ENCODE measurements around the gene TEAD1. TPM values are rescaled to one million over a fixed set of nuclear protein-coding genes. Genes with fewer than 3 reads are reported as not detected.

TEAD1 gene
- total and polyA plus RNA-seq, 10 of the 15 experiments (the other 5 are each of a cell fraction or from before 2014, with no cell fraction given) = 0.01 to 0.59 (median 0.04) TPM; not detected in 6

DNA sequence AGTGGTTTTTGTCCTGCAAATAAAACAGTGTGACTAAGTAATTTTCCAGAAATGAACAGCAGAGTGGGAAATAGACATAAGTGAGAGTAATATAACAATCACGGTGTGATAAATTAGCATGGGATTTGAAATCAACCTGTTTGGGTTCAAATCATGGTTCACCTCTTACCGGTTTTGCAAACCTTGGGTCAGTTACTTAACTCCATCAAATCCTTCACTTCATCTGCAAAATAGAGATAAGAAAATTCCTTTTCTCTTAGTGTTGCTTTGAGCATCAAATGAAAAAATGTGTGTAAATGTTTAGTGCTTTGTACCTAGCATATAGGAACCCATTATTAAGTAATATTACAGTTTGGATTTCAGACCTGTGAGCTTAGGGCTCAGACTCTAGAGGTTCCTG, 152.2 kb downstream of the TEAD1 start:
- H3K79me2 ChIP-seq (ENCODE audit: control insufficient read depth, insufficient read depth, low read length) = no peaks in the 10 kb centered on the region
- RAD21 ChIA-PET (ENCODE audit: unreplicated experiment) = no interaction called here
- ATAC-seq = no peak

More for the DNA sequence above, 152.2 kb downstream of the TEAD1 start:
- ChIA-PET CTCF (no interaction called here), POLR2A (no interaction called here), SMC1A (ENCODE audit: uncharacterized antibody, unreplicated experiment) (no interaction called here)
- H3K36me3 ChIP-seq (ENCODE audit: control insufficient read depth in 2 of 2, insufficient read depth in 2 of 2, low read length in 1 of 2) = no peaks in the 10 kb centered on the region
- in situ Hi-C loops (cut with MboI) (no loop called here), intact Hi-C loops (cut with micrococcal nuclease; ENCODE audit: unreplicated experiment) (no loop called here)
- no peak for FAIRE-seq
- no peaks in the 10 kb centered on the region for H4K20me1 ChIP-seq (ENCODE audit: control insufficient read depth, insufficient read depth)
- H3K27ac ChIP-seq (ENCODE audit: control insufficient read depth, insufficient read depth) = no peak overlapping the region
- no peaks in the 10 kb centered on the region for H3K9me3 ChIP-seq (replicated peaks; ENCODE audit: control insufficient read depth, insufficient read depth, low read length)
- DNase-seq (ENCODE audit: low read depth, low spot score) = no peak
- TF ChIP-seq SMARCA5 (IDR thresholded peaks at IDR 0.05) (no peak), BRCA1 (IDR thresholded peaks at IDR 0.05; ENCODE audit: low read depth, low read length) (no peak), PML (IDR thresholded peaks at IDR 0.05; ENCODE audit: low read length) (no peak), RB1 (IDR thresholded peaks at IDR 0.05; ENCODE audit: borderline replicate concordance) (no peak), GATAD2B (conservative IDR thresholded peaks at IDR 0.05; ENCODE audit: low read depth) (no peak), MEF2B (IDR thresholded peaks at IDR 0.05; ENCODE audit: partially characterized antibody, poor library complexity, severe bottlenecking) (no peak), NFYA (IDR thresholded peaks at IDR 0.05; ENCODE audit: borderline replicate concordance, low read depth, low read length) (no peak), PAX5 (IDR thresholded peaks at IDR 0.05; ENCODE audit: borderline replicate concordance, low read depth, low read length) (no peak), LARP7 (IDR thresholded peaks at IDR 0.05) (no peak), RELB (IDR thresholded peaks at IDR 0.05; ENCODE audit: low read depth) (no peak), DPF2 (IDR thresholded peaks at IDR 0.05) (no peak), ZBTB40 (IDR thresholded peaks at IDR 0.05; ENCODE audit: borderline replicate concordance) (no peak), ZNF207 (IDR thresholded peaks at IDR 0.05; ENCODE audit: borderline replicate concordance) (no peak), SIX5 (IDR thresholded peaks at IDR 0.05; ENCODE audit: low read depth, low read length, severe bottlenecking) (no peak), ZBED1 (IDR thresholded peaks at IDR 0.05; ENCODE audit: borderline replicate concordance) (no peak), TCF7 (IDR thresholded peaks at IDR 0.05; ENCODE audit: borderline replicate concordance) (no peak), HCFC1 (IDR thresholded peaks at IDR 0.05; ENCODE audit: low read length) (no peak), ESRRA (IDR thresholded peaks at IDR 0.05; ENCODE audit: low read length) (no peak), NFXL1 (IDR thresholded peaks at IDR 0.05; ENCODE audit: borderline replicate concordance) (no peak)
- TF ChIP-seq, protein P1, sequence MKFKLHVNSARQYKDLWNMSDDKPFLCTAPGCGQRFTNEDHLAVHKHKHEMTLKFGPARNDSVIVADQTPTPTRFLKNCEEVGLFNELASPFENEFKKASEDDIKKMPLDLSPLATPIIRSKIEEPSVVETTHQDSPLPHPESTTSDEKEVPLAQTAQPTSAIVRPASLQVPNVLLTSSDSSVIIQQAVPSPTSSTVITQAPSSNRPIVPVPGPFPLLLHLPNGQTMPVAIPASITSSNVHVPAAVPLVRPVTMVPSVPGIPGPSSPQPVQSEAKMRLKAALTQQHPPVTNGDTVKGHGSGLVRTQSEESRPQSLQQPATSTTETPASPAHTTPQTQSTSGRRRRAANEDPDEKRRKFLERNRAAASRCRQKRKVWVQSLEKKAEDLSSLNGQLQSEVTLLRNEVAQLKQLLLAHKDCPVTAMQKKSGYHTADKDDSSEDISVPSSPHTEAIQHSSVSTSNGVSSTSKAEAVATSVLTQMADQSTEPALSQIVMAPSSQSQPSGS (IDR thresholded peaks at IDR 0.05; ENCODE audit: low read length) = no peak
- H2AFZ ChIP-seq (ENCODE audit: control insufficient read depth, low read depth, low read length) = no peak overlapping the region
- H3K4me2 ChIP-seq (ENCODE audit: control insufficient read depth, insufficient read depth) = no peak overlapping the region
- no peak overlapping the region for H3K4me3 ChIP-seq
- WGBS (ENCODE audit: insufficient coverage, insufficient replicate concordance, low lambda C conversion rate, missing lambda C conversion rate) = 82% methylated on average over 2 of the region's 2 CpGs
- no TSS peak for BruUV-seq (replicated peaks)
- no peaks in the 10 kb centered on the region for H3K27me3 ChIP-seq (replicated peaks in 1 of 2; ENCODE audit: control insufficient read depth in 2 of 2, insufficient read depth in 2 of 2, low read length in 1 of 2)
- no peak overlapping the region for H3K9ac ChIP-seq (ENCODE audit: control insufficient read depth, insufficient read depth, low read length)
- H3K4me1 ChIP-seq (ENCODE audit: control insufficient read depth, insufficient read depth, low read length) = no peaks in the 10 kb centered on the region
